Ishikawa (cell line): ENCODE measurements around the gene SERPINA6.

ENCODE experiments used
- CEBPB ChIP-seq: IDR thresholded peaks from 2 replicates; pipeline ENCODE4 v1.6.1; 2012
- CREB1 ChIP-seq: IDR thresholded peaks from 2 replicates; pipeline ENCODE4 v1.6.1; 2012; ENCODE audit warnings: low read depth
- EGR1 ChIP-seq: IDR thresholded peaks from 2 replicates; pipeline ENCODE4 v1.6.1; 2012
- EP300 ChIP-seq: IDR thresholded peaks from 2 replicates; pipeline ENCODE4 v1.6.1; 2012; ENCODE audit warnings: borderline replicate concordance
- FOXM1 ChIP-seq: IDR thresholded peaks from 2 replicates; pipeline ENCODE4 v1.6.1; 2012; ENCODE audit warnings: low read depth, borderline replicate concordance
- NFIC ChIP-seq: IDR thresholded peaks from 2 replicates; pipeline ENCODE4 v1.6.1; 2012
- RAD21 ChIP-seq: IDR thresholded peaks from 2 replicates; pipeline ENCODE4 v1.6.1; 2012; ENCODE audit warnings: low read depth
- TAF1 ChIP-seq: IDR thresholded peaks from 2 replicates; pipeline ENCODE4 v1.6.1; 2012; ENCODE audit warnings: low read depth, mild to moderate bottlenecking
- TCF12 ChIP-seq: IDR thresholded peaks from 2 replicates; pipeline ENCODE4 v1.6.1; 2012; ENCODE audit warnings: low read depth
- TEAD4 ChIP-seq: IDR thresholded peaks from 2 replicates; pipeline ENCODE4 v1.6.1; 2012
- YY1 ChIP-seq: IDR thresholded peaks from 2 replicates; pipeline ENCODE4 v1.6.1; 2012; ENCODE audit warnings: low read depth
- ZBTB7A ChIP-seq: IDR thresholded peaks from 2 replicates; pipeline ENCODE4 v1.6.1; 2012; ENCODE audit warnings: low read depth
- TF ChIP-seq, protein P1 (sequence below): IDR thresholded peaks from 2 replicates; pipeline ENCODE4 v1.6.1; 2012
- TF ChIP-seq, protein P2 (sequence below): IDR thresholded peaks from 2 replicates; pipeline ENCODE4 v1.6.1; 2012
- TF ChIP-seq, protein P3 (sequence below): IDR thresholded peaks from 2 replicates; pipeline ENCODE4 v1.6.1; 2012; ENCODE audit warnings: low read depth, mild to moderate bottlenecking

SERPINA6 gene

DNA sequence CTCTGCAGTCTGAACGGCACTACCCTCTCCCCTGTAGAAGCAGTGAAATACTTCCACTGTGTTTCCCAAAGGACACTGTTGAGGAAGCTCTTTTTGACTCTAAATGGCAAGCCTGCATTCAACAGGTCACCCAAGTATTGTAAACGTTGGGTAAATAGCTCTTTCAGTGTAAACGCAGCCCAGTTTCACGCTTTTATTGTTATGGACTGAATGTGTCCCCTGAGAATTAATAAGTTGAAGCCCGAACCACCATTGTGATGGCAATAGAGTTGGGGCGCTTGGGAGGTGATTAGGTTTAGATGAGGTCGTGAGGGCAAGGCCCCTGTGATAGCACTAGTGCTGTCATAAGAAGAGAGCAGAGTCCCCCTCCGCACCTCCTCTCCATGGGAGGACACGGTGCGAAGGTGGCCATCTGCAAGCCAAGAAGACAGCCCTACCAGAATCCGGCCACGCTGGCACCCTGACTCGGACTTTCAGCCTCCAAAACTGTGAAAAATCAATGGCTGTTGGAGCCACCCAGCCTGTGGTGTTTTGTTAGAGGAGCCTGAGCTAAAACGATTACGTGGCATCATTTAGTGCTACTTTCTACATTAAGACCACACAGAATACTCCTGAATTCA is 31.1 kb downstream of the SERPINA6 start:
- TF ChIP-seq EP300, result no peak
- TF ChIP-seq, protein P1, sequence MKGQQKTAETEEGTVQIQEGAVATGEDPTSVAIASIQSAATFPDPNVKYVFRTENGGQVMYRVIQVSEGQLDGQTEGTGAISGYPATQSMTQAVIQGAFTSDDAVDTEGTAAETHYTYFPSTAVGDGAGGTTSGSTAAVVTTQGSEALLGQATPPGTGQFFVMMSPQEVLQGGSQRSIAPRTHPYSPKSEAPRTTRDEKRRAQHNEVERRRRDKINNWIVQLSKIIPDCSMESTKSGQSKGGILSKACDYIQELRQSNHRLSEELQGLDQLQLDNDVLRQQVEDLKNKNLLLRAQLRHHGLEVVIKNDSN, result no peak
- no peak for TF ChIP-seq FOXM1
- TF ChIP-seq, protein P2, sequence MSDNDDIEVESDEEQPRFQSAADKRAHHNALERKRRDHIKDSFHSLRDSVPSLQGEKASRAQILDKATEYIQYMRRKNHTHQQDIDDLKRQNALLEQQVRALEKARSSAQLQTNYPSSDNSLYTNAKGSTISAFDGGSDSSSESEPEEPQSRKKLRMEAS, result no peak
- TF ChIP-seq TAF1, result no peak
- TF ChIP-seq TCF12, result no peak
- TF ChIP-seq, protein P3, sequence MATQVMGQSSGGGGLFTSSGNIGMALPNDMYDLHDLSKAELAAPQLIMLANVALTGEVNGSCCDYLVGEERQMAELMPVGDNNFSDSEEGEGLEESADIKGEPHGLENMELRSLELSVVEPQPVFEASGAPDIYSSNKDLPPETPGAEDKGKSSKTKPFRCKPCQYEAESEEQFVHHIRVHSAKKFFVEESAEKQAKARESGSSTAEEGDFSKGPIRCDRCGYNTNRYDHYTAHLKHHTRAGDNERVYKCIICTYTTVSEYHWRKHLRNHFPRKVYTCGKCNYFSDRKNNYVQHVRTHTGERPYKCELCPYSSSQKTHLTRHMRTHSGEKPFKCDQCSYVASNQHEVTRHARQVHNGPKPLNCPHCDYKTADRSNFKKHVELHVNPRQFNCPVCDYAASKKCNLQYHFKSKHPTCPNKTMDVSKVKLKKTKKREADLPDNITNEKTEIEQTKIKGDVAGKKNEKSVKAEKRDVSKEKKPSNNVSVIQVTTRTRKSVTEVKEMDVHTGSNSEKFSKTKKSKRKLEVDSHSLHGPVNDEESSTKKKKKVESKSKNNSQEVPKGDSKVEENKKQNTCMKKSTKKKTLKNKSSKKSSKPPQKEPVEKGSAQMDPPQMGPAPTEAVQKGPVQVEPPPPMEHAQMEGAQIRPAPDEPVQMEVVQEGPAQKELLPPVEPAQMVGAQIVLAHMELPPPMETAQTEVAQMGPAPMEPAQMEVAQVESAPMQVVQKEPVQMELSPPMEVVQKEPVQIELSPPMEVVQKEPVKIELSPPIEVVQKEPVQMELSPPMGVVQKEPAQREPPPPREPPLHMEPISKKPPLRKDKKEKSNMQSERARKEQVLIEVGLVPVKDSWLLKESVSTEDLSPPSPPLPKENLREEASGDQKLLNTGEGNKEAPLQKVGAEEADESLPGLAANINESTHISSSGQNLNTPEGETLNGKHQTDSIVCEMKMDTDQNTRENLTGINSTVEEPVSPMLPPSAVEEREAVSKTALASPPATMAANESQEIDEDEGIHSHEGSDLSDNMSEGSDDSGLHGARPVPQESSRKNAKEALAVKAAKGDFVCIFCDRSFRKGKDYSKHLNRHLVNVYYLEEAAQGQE, result no peak
- no peak for TF ChIP-seq EGR1
- TF ChIP-seq RAD21, result no peak
- no peak for TF ChIP-seq TEAD4
- no peak for TF ChIP-seq ZBTB7A
- TF ChIP-seq CEBPB, result no peak
- TF ChIP-seq NFIC, result no peak
- no peak for TF ChIP-seq YY1
- TF ChIP-seq CREB1, result no peak

GRCh38 chr14:94291159-94291905 is 31.8 kb downstream of the SERPINA6 start:
- no peak for TF ChIP-seq FOXM1
- TF ChIP-seq, protein P2, result no peak
- no peak for TF ChIP-seq RAD21
- TF ChIP-seq, protein P3, result no peak
- TF ChIP-seq YY1, result no peak
- TF ChIP-seq TAF1, result no peak
- TF ChIP-seq EGR1, result no peak
- no peak for TF ChIP-seq TCF12
- no peak for TF ChIP-seq NFIC

GRCh38 chr14:94290197-94290596 is 32.9 kb downstream of the SERPINA6 start:
- TF ChIP-seq, protein P1, result no peak
- TF ChIP-seq RAD21, result no peak
- TF ChIP-seq EGR1, result no peak
- no peak for TF ChIP-seq TAF1
- TF ChIP-seq YY1, result no peak
- TF ChIP-seq TEAD4, result no peak
- TF ChIP-seq, protein P3, result no peak
- TF ChIP-seq TCF12, result no peak
- no peak for TF ChIP-seq ZBTB7A
- no peak for TF ChIP-seq EP300
- TF ChIP-seq, protein P2, result no peak
- no peak for TF ChIP-seq CEBPB
- no peak for TF ChIP-seq NFIC
- TF ChIP-seq CREB1, result no peak
- TF ChIP-seq FOXM1, result no peak
